HFF-Myc (cell line): ENCODE data around the gene CFAP77.

ENCODE experiments used
- DNase-seq: peaks from one replicate; pipeline ENCODE4 v3.0.0-alpha.2; 2011; ENCODE audit warnings: low read depth; ENCODE audit errors: extremely low read depth
- H3K4me3 ChIP-seq: replicated peaks from 2 replicates; pipeline ENCODE4 v1.5.1; 2011; ENCODE audit warnings: low read depth, mild to moderate bottlenecking, control low read depth, low read length
- TF ChIP-seq, protein P1 (sequence below): IDR thresholded peaks from 2 replicates; pipeline ENCODE4 v1.5.1; 2012; ENCODE audit warnings: mild to moderate bottlenecking, low read depth, low read length, control low read depth; ENCODE audit errors: missing control alignments

Gene CFAP77

DNA sequence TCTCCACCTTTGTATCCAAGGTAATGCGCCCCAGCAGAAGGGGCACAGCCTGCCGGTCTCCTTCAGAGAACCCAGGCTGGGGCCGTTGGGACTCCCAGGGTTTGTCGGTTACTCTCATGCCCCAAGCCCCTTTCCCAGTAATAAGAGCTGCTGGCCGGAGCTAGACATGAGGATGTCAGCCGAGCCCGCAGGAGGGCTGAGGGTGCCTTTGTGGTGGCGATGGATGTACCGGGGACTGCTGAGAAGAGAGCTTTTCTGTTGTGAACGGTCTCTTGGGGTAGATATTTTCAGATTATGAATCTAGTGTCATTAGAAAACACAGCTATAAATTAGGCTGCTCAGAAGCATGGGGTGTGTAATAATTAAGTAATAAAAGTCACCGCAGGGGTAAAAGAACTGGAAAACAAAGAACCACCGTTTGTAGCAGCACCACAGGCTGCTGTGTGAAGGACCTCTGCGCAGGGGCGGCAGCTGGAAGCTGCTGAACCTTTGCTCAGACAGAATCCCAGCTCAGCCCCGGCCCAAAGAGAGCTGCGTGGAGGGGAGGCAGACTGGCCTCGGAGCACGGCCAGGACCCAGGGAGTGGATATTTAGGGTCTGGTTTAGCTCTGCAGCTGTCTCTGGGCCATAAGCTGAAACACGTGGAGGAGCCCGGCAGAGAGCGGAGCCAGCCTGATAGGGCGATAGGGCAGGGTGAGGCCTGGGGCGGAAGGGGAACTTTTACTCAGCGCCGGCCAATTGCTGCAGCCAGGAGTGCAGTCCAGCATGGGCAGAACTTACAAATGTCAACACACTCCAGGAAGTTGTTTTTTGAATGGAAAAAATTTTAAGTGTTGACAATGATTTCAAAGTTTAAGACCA is 121.9 kb downstream of the CFAP77 start:
- TF ChIP-seq, protein P1, sequence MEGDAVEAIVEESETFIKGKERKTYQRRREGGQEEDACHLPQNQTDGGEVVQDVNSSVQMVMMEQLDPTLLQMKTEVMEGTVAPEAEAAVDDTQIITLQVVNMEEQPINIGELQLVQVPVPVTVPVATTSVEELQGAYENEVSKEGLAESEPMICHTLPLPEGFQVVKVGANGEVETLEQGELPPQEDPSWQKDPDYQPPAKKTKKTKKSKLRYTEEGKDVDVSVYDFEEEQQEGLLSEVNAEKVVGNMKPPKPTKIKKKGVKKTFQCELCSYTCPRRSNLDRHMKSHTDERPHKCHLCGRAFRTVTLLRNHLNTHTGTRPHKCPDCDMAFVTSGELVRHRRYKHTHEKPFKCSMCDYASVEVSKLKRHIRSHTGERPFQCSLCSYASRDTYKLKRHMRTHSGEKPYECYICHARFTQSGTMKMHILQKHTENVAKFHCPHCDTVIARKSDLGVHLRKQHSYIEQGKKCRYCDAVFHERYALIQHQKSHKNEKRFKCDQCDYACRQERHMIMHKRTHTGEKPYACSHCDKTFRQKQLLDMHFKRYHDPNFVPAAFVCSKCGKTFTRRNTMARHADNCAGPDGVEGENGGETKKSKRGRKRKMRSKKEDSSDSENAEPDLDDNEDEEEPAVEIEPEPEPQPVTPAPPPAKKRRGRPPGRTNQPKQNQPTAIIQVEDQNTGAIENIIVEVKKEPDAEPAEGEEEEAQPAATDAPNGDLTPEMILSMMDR = no peak
- no peak for DNase-seq
- no peak overlapping the region for H3K4me3 ChIP-seq

DNA sequence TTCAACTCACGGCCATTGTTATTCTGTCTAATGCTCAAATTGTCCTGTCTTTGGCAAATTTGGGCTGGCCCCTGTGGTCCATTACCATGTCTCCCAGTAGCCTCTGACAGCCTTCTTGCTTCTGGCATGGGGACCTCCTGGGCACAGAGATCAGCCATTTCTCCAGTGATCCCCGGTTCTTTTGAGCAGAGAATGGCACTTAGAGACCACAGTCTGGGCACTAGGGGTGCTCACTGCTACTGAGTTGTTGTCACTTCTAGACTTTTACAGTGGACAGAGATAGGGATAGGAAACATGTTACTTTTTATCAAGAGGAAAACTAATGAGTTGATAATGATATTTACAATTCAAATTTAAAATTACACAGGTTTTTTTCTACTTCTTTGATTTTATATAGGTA is 124.8 kb downstream of the CFAP77 start:
- no peak overlapping the region for H3K4me3 ChIP-seq
- TF ChIP-seq, protein P1 = no peak
- no peak for DNase-seq

DNA sequence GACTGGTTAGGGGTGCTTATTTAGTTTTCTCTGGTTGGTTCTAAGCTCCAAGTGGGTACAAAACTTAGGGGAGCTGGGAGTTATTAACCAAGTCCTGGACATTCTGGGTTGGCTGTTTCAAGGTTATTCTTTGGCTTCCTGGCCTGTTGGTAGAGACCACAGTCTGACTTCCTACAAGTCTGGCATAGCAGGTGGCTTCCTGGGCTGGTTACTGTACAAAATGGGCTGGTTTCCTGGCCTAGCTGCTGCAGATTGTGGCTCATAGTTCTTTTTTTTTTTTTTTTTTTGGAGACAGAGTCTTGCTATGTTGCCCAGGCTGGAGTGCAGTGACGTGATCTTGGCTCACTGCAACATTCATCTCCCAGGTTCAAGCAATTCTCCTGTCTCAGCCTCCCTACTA is 126.1 kb downstream of the CFAP77 start:
- TF ChIP-seq, protein P1 = no peak

DNA sequence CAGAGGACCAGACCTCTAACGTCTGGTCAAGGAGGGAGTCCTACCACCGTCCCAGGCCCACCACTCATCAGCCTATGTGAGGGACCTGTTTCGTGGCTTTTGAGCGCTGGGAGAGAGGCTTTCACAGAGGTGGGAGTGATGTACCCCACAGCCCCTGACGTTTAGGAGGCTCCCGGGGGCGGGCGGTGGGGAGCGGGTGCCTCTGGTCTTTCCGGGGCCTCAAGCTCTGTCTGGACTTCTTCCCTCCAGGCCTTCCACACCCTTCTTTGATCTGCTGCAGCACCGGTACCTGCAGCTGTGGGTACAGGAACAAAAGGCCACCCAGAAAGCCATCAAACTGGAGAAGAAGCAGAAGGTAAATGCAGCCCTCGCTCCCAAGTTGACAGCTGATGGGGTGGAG is 127.3 kb downstream of the CFAP77 start:
- H3K4me3 ChIP-seq = no peak overlapping the region
- TF ChIP-seq, protein P1 = no peak
- DNase-seq = no peak

More for the DNA sequence above, 126.1 kb downstream of the CFAP77 start:
- no peak overlapping the region for H3K4me3 ChIP-seq
- no peak for DNase-seq

DNA sequence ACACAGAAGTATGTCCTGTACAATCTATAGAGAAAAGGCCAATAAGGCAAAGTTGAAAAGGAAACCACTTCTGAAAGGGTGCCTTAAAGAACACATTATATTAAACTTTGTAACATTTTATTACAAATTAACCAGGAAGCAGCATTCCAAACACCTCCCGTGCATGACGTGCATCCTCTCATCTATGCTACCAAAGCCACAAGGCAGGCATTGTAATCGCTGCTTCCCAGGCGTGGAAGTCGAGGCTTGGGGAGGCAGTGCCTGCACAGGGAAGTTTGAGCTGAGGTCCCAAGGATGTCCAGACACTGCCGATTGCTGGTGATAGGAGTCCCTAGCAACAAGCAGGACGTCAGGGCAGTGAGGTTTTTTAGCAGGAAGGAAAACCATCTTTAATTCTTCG is 128.1 kb downstream of the CFAP77 start:
- TF ChIP-seq, protein P1 = no peak
- DNase-seq = no peak
- H3K4me3 ChIP-seq = no peak overlapping the region

DNA sequence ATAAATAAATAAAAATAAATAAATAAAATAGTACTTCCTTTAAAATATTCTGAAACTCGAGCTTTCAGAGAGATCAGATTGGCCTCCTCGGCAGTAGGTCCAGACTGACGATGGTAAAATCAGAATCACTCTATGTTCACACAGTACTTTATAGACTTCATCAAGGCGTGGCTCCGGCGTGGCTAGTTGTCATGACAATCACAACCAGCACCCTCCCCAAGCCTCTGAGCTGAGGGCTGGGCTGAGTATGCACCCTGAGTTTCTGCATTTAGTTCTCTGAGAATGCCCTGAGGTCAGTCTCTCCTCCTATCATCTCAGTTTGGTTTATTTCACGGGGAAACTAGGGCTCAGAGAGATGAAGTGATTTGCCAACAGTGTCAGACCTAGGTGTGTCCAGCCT is 129.1 kb downstream of the CFAP77 start:
- DNase-seq = no peak
- H3K4me3 ChIP-seq = no peak overlapping the region
- TF ChIP-seq, protein P1 = no peak
